SKM-1 (cell line): ENCODE data around the gene MIP.
"Not testable (repeated sequence)": the region's sequence is repeated elsewhere in the genome, so short reads cannot be mapped to it uniquely, and the experiment has no call there.

ENCODE experiments used
- DNase-seq: peaks from one replicate; lab custom pipeline; 2025; ENCODE audit not compliant: unreplicated experiment; lab: John Stamatoyannopoulos, UW

Gene MIP

GRCh38 chr12:56468216-56469006 is 14.0 kb upstream of the MIP start, which contains the start of gene SPRYD4:
Gene SPRYD4 (plus strand): TSS chr12:56468578. CDS start chr12:56468592, 14 bp downstream.
- peak; percentile 53 for DNase-seq

- DNase-seq = no peak
These were observed 8.1 kb upstream of the MIP start for GRCh38 chr12:56462565-56462964.

GRCh38 chr12:56461235-56462159 is 7.0 kb upstream of the MIP start:
- no peak for DNase-seq

GRCh38 chr12:56457817-56458216 is 3.4 kb upstream of the MIP start:
- DNase-seq = no peak

GRCh38 chr12:56451147-56451546 is 3.3 kb downstream of the MIP start:
- DNase-seq = no peak

- DNase-seq = no peak
These were observed 4.2 kb downstream of the MIP start for GRCh38 chr12:56450241-56450640.

GRCh38 chr12:56449622-56449984 is 4.9 kb downstream of the MIP start:
- no peak for DNase-seq

GRCh38 chr12:56448860-56449621 is 5.4 kb downstream of the MIP start, which contains the start of gene TIMELESS:
Gene TIMELESS (minus strand): TSS chr12:56449426. CDS start chr12:56434170, 15,256 bp downstream.
- peak; percentile 68 for DNase-seq

GRCh38 chr12:56443208-56443607 is 11.2 kb downstream of the MIP start:
- DNase-seq = not testable (repeated sequence)

GRCh38 chr12:56437430-56438176 is 16.9 kb downstream of the MIP start:
- DNase-seq = no peak

GRCh38 chr12:56434828-56435227 is 19.6 kb downstream of the MIP start:
- DNase-seq = no peak

GRCh38 chr12:56431850-56432249 is 22.6 kb downstream of the MIP start:
- DNase-seq = no peak

- DNase-seq = no peak
These were observed 23.2 kb downstream of the MIP start for GRCh38 chr12:56431288-56431687.

- DNase-seq = no peak
These were observed 28.5 kb downstream of the MIP start for GRCh38 chr12:56425940-56426438.

- DNase-seq = no peak
These were observed 29.3 kb downstream of the MIP start for GRCh38 chr12:56425193-56425592.

- DNase-seq = no peak
These were observed 34.0 kb downstream of the MIP start for GRCh38 chr12:56420411-56420810.

GRCh38 chr12:56417739-56418138 is 36.7 kb downstream of the MIP start:
- DNase-seq = no peak

- DNase-seq = no peak
These were observed 40.1 kb downstream of the MIP start for GRCh38 chr12:56414401-56414800.

- no peak for DNase-seq
These were observed 41.1 kb downstream of the MIP start for GRCh38 chr12:56413392-56413791.
